Transverse colon (tissue), 4 donors: ENCODE measurements around the gene HADHB. TPM values are rescaled to one million over a fixed set of nuclear protein-coding genes. Genes with fewer than 3 reads are reported as not detected.

Experiments used
- DNase-seq: peaks from one replicate; pipeline ENCODE4 v3.0.0-alpha.2; 2019
- H3K27ac ChIP-seq, 4 donors: fragments of 200-600 bp; sonication (generic); 2 replicates each; pipeline ENCODE4 v1.5.1; 2016 to 2018; ENCODE audit warnings: inconsistent platforms in 4 of 4
- H3K27me3 ChIP-seq: fragments of 200-600 bp; sonication (generic); 2 replicates; pipeline ENCODE4 v1.5.1; 2017; ENCODE audit warnings: inconsistent platforms
- H3K36me3 ChIP-seq, 4 donors: fragments of 200-600 bp; sonication (generic); 2 replicates each; pipeline ENCODE4 v1.5.1; 2017 to 2019; ENCODE audit warnings: inconsistent platforms in 4 of 4
- H3K4me1 ChIP-seq, 4 donors: fragments of 200-600 bp; sonication (generic); 2 replicates each; pipeline ENCODE4 v1.5.1; 2017 to 2020; ENCODE audit warnings: inconsistent platforms in 4 of 4
- H3K4me3 ChIP-seq, 4 donors: fragments of 200-600 bp; sonication (generic); 1 replicate in 1 of 4; 2 replicates in 3 of 4; pipeline versions ENCODE4 v1.5.1 to v1.6.1; 2017 to 2019; ENCODE audit warnings: inconsistent platforms in 4 of 4
- H3K9me3 ChIP-seq, 2 donors: fragments of 200-600 bp; sonication (generic); 2 replicates each; pipeline ENCODE4 v1.5.1; 2017 to 2019; ENCODE audit warnings: inconsistent platforms in 2 of 2
- CTCF ChIP-seq, 5 experiments: fragments of 200-600 bp in 3 of 5; fragments of 450-650 bp in 2 of 5; sonication (generic) in 3 of 5; IDR thresholded peaks; 1 replicate in 2 of 5; 2 replicates in 3 of 5; pipeline ENCODE4 v1.5.1; 2016 to 2017; ENCODE audit warnings: antibody characterized with exemption in 5 of 5, inconsistent platforms in 3 of 5, mild to moderate bottlenecking in 2 of 5, moderate library complexity in 1 of 5
- EP300 ChIP-seq: sonication (generic); formaldehyde crosslinking; IDR thresholded peaks from one replicate; pipeline ENCODE4 v1.6.1; 2017; ENCODE audit warnings: antibody characterized with exemption, low read depth
- POLR2A ChIP-seq: fragments of 450-650 bp; IDR thresholded peaks from one replicate; pipeline ENCODE4 v1.6.1; 2016; ENCODE audit warnings: antibody characterized with exemption, mild to moderate bottlenecking, moderate library complexity
- POLR2AphosphoS5 ChIP-seq, 3 donors: sonication (generic); formaldehyde crosslinking; IDR thresholded peaks; one replicate each; pipeline ENCODE4 v1.6.1; 2016; ENCODE audit warnings: antibody characterized with exemption in 3 of 3
- WGBS, 2 donors: methylation state at CpG; one replicate each; pipeline ENCODE4 v1.1.5; 2018; ENCODE audit warnings: low coverage in 1 of 2; 5-methylcytosine and 5-hydroxymethylcytosine counted together
- in situ Hi-C, 4 donors: fragments of 200-750 bp; cut with MboI; loops; one replicate each; pipeline versions ENCODE4 v1.15.0 to v1.15.1; 2017; ENCODE audit warnings: low sequenced_read_pairs in 3 of 4, low pct_ligation_motif_present in 1 of 4, low pct_unique_long_range_greater_than_20kb in 1 of 4
- intact Hi-C: fragments of 100-400 bp; cut with DNase I; formaldehyde crosslinking; loops from one replicate; pipeline ENCODE4 v1.15.1; 2023; ENCODE audit warnings: low total_unique reads
- total RNA-seq, 4 donors: library from RNA; depleted of rRNA; stranded (reverse); fragments of >200 nt; gene quantifications; one replicate each; pipeline ENCODE4 v1.1.0, GENCODE V29; 2016

HADHB gene
- total RNA-seq, 4 donors from 2014 or later, result 53.1 to 182 (median 133) TPM

GRCh38 chr2:26197516-26197915 is 47.2 kb upstream of the HADHB start:
- intact Hi-C loops, result no loop called here
- no peaks in the 10 kb centered on the region for H3K27me3 ChIP-seq
- in situ Hi-C loops, result no loop called here
- H3K4me1 ChIP-seq, result no peaks in the 10 kb centered on the region
- no peak overlapping the region for H3K27ac ChIP-seq
- H3K4me3 ChIP-seq, result no peak overlapping the region
- 89% methylated on average over 4 of the region's 4 CpGs; no CpG with 5 or more reads in 1 of the 2 donors for WGBS, 2 donors
- H3K9me3 ChIP-seq, result no peaks in the 10 kb centered on the region
- no peak for TF ChIP-seq POLR2AphosphoS5 (IDR thresholded peaks at IDR 0.05)
- no peak for TF ChIP-seq EP300
- no peak for TF ChIP-seq POLR2A
- TF ChIP-seq CTCF (IDR thresholded peaks at IDR 0.05), result no peak
- H3K36me3 ChIP-seq, result peaks cover 0 to 67% (median 30%) of the 10 kb centered on the region in 4 donors
- DNase-seq, result no peak

GRCh38 chr2:26202981-26203490 is 41.7 kb upstream of the HADHB start:
- Histone ChIP-seq H3K27ac (no peak overlapping the region), H3K27me3 (no peaks in the 10 kb centered on the region), H3K9me3 (no peaks in the 10 kb centered on the region), H3K36me3 (peaks cover 0 to 70% (median 31%) of the 10 kb centered on the region in 4 donors), H3K4me3 (no peak overlapping the region), H3K4me1 (no peaks in the 10 kb centered on the region)
- TF ChIP-seq POLR2AphosphoS5 (IDR thresholded peaks at IDR 0.05) (no peak), POLR2A (no peak), EP300 (no peak), CTCF (IDR thresholded peaks at IDR 0.05) (no peak)
- intact Hi-C loops, result no loop called here
- in situ Hi-C loops, result no loop called here
- no peak for DNase-seq
- WGBS, 2 donors, result 77 to 85% methylated on average over 1 of the region's 1 CpG

GRCh38 chr2:26203906-26204305 is 40.8 kb upstream of the HADHB start:
- WGBS, 2 donors, result 90 to 97% methylated on average over 6 to 7 of the region's 7 CpGs
- no peak for DNase-seq
- intact Hi-C loops, result no loop called here
- in situ Hi-C loops, result no loop called here
- TF ChIP-seq CTCF (IDR thresholded peaks at IDR 0.05), result no peak
- Histone ChIP-seq H3K4me3 (no peak overlapping the region), H3K27ac (no peak overlapping the region), H3K4me1 (no peaks in the 10 kb centered on the region), H3K27me3 (no peaks in the 10 kb centered on the region), H3K36me3 (peaks cover 0 to 77% (median 32%) of the 10 kb centered on the region in 4 donors), H3K9me3 (no peaks in the 10 kb centered on the region)

GRCh38 chr2:26212011-26212410 is 32.7 kb upstream of the HADHB start:
- H3K4me1 ChIP-seq, result peaks cover 0 to 5% (median 0%) of the 10 kb centered on the region in 4 donors
- no peaks in the 10 kb centered on the region for H3K27me3 ChIP-seq
- no peak for DNase-seq
- WGBS, 2 donors, result 92 to 95% methylated on average over 4 to 5 of the region's 5 CpGs
- in situ Hi-C loops (no loop called here), intact Hi-C loops (no loop called here)
- H3K9me3 ChIP-seq, result no peaks in the 10 kb centered on the region
- TF ChIP-seq EP300 (no peak), CTCF (IDR thresholded peaks at IDR 0.05) (no peak), POLR2AphosphoS5 (IDR thresholded peaks at IDR 0.05) (no peak), POLR2A (no peak)
- H3K36me3 ChIP-seq, result peaks cover 0 to 74% (median 37%) of the 10 kb centered on the region in 4 donors
- no peak overlapping the region for H3K27ac ChIP-seq
- H3K4me3 ChIP-seq, result no peak overlapping the region
